ENCODE data around the gene ZNF428. TPM values are rescaled to one million over a fixed set of nuclear protein-coding genes. Genes with fewer than 3 reads are reported as not detected.

The ZNF428 gene, protein sequence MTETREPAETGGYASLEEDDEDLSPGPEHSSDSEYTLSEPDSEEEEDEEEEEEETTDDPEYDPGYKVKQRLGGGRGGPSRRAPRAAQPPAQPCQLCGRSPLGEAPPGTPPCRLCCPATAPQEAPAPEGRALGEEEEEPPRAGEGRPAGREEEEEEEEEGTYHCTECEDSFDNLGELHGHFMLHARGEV
- 32.3 TPM for total RNA-seq
- long read RNA-seq, transcript ZNF428-201 (3 exons, 1,412 nt), result major isoform, 23 of 25 reads
- long read RNA-seq, partial matches to known transcripts, result 1 of 25 reads
- long read RNA-seq, other reads (novel, unspliced or antisense), result 1 of 25 reads

DNA sequence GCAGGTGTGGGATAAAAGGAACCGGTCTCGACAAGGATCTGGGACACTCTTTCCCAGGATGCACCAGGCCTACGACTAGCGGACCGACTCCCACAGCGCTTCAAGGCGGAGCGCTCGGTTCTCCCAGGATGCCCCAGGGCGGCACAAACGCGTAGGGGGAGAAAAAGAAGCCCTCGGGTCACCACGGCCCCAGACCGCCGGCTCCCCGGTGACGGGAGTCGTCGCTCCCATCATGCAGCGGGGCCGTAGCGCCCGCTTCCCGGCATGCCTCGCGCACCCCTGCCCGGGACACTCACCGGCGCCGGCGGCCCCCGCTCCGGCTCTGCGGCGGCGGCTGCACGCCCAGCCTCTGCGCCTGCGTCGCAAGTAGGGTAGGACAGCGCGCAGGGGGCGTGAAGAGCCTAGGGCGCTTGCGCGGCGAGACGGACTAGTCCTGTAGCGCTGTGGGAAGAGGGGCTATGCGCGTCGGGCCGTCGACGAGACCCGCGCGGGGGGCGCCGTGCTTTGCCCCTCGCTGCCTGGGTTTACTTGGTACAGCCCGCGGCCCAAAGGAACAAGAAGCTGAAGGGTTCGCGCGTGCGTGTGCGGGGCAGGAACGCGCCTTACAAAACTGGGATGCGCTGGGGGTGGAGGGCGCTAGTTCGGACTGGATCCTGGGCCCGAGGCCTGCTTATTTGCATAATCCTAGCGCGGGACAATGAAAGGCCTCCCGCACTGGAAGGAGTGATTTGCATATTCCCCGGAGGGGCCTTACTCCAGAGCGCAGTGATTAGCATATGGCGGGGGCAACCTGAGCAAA lies at the start of gene ZNF428:
TSS of gene ZNF428 (minus strand) at position 368 of the 799 bp plus-strand sequence. CDS start 5,325 bp downstream, outside the sequence.
- intact Hi-C loops (cut with micrococcal nuclease), result no loop called here
- TF ChIP-seq, protein P1, sequence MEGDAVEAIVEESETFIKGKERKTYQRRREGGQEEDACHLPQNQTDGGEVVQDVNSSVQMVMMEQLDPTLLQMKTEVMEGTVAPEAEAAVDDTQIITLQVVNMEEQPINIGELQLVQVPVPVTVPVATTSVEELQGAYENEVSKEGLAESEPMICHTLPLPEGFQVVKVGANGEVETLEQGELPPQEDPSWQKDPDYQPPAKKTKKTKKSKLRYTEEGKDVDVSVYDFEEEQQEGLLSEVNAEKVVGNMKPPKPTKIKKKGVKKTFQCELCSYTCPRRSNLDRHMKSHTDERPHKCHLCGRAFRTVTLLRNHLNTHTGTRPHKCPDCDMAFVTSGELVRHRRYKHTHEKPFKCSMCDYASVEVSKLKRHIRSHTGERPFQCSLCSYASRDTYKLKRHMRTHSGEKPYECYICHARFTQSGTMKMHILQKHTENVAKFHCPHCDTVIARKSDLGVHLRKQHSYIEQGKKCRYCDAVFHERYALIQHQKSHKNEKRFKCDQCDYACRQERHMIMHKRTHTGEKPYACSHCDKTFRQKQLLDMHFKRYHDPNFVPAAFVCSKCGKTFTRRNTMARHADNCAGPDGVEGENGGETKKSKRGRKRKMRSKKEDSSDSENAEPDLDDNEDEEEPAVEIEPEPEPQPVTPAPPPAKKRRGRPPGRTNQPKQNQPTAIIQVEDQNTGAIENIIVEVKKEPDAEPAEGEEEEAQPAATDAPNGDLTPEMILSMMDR (IDR thresholded peaks at IDR 0.05; ENCODE audit: borderline replicate concordance), result no peak
- H3K36me3 ChIP-seq, result no peaks in the 10 kb centered on the region

DNA sequence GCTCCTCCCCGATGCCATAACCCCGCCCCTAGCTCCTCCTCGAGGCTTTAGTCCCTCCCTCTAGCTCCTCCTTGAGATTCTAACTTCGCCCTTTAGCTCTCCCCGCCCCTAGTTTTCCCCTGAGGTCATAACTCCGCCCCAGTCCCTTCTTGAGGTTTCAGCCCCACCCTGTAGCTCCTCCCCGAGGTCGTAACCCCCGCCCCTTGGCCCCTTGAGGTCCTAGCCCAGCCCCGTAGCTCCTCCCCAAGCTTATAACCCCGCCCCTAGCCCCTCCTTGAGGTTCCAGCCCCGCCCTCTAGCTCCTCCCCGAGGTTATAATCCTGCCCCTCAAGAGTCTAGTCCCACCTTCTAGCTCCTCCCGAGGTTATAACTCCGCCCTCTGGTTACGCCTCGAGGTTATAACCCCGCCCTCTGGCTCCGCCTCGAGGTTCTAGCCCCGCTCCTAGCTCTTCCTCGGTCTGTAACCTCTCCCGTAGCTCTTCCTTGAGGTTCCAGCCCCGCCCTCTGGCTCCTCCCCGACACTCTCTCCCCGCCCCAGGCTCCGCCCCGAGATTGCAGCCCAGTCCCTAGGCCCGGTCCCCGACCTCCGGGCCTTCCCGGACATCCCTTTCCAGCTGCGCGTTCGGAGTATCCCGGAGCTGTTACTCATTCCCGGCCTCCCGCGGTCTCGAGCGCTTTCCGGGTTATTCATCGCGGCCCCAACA lies 49.1 kb upstream of the ZNF428 start:
- TF ChIP-seq, protein P1 (IDR thresholded peaks at IDR 0.05; ENCODE audit: borderline replicate concordance), result no peak
- Histone ChIP-seq H3K27me3 (ENCODE audit: low read depth) (no peaks in the 10 kb centered on the region), H3K4me1 (peaks cover 35% of the 10 kb centered on the region), H3K9me3 (replicated peaks) (no peaks in the 10 kb centered on the region), H3K36me3 (peaks cover 18% of the 10 kb centered on the region), H3K4me3 (peak overlapping the region; percentile 79), H3K27ac (replicated peaks) (peak overlapping the region; percentile 97)
- intact Hi-C loops (cut with micrococcal nuclease), result no loop called here
- DNase-seq, result peak; percentile 98

More for the DNA sequence above, at the start of gene ZNF428:
- Histone ChIP-seq H3K27me3 (ENCODE audit: low read depth) (no peaks in the 10 kb centered on the region), H3K4me3 (peak within 1 kb of the TSS; percentile 86), H3K27ac (replicated peaks) (peak within 1 kb of the TSS; percentile 98), H3K9me3 (replicated peaks) (no peaks in the 10 kb centered on the region), H3K4me1 (peaks cover 27% of the 10 kb centered on the region)
- peak; percentile 87 for DNase-seq

DNA sequence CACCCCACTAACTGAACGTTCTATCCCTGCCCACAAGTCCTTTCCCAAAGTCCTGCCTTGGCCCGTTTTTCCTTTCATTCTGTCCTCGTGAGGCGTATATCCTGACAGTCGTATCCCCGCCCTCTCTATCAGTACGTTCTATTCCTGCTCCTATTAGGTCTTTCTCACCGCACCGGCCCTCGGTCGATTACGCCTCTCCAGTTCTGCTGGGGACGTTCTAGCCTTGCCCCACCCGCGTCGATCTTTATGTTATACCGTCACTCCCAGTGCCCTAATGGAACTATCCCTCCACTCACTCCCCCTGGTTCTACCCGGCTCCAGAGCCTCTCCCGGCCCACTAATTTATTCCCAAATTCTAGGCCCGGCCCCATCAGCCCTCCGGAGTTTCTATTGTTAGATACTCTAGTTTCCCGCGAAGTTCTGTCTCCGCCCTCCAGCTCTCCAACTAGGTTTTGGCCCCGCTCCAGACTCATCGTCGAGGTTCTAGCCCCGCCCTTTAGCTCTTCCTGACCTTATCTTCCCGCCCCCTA lies 48.5 kb upstream of the ZNF428 start:
- peak overlapping the region; percentile 97 for H3K27ac ChIP-seq (replicated peaks)
- TF ChIP-seq, protein P1 (IDR thresholded peaks at IDR 0.05; ENCODE audit: borderline replicate concordance), result no peak
- H3K9me3 ChIP-seq (replicated peaks), result no peaks in the 10 kb centered on the region
- intact Hi-C loops (cut with micrococcal nuclease), result no loop called here
- no peak for DNase-seq
- H3K27me3 ChIP-seq (ENCODE audit: low read depth), result no peaks in the 10 kb centered on the region
- peaks cover 37% of the 10 kb centered on the region for H3K4me1 ChIP-seq
- H3K36me3 ChIP-seq, result peaks cover 18% of the 10 kb centered on the region
- peak overlapping the region; percentile 79 for H3K4me3 ChIP-seq

DNA sequence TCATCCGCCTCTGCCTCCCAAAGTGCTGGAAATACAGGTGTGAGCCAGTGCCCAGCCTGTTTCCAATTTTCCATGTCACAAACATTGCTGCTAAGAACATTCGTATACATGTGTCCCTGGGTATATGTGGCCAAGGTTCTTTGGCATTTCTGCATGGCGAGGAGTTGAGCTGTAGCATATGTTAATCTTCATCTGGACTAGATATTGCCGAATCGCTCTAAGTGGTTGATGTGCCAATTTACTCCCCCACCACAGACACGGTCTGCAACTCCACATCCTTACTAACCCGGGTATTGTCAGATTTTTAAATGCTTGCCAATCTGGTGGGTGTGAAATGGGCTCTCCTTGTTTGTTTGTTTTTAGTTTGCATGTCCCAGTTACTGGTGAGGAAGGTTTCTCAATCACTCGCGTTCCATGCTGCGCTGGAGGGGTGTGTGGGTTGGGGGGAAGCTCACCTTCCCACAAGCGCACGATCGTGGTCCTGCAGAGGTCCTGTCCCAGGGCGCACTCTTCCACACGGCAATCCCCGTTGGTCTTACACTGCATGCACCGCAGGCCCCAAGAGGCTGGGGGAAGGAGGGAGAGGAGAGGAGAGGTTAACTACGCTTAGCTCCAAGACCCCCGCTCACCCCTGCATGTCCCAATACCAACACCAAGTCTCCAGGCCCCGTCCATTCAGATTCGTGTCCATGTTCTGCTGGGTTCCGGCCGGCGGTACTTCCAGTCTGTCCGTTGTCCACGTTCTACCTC lies 47.9 kb upstream of the ZNF428 start:
- intact Hi-C loops (cut with micrococcal nuclease), result no loop called here
- Histone ChIP-seq H3K9me3 (replicated peaks) (no peaks in the 10 kb centered on the region), H3K27me3 (ENCODE audit: low read depth) (no peaks in the 10 kb centered on the region), H3K4me1 (peaks cover 37% of the 10 kb centered on the region), H3K4me3 (peak overlapping the region; percentile 79), H3K36me3 (peaks cover 18% of the 10 kb centered on the region), H3K27ac (replicated peaks) (peak overlapping the region; percentile 97)
- DNase-seq, result peak; percentile 19
- TF ChIP-seq, protein P1 (IDR thresholded peaks at IDR 0.05; ENCODE audit: borderline replicate concordance), result no peak

Data from left ventricle myocardium inferior (tissue), 1 donor.